ENCODE measurements around the gene LLCFC1. TPM values are rescaled to one million over a fixed set of nuclear protein-coding genes. Genes with fewer than 3 reads are reported as not detected.

LLCFC1 gene
- total RNA-seq, 1 experiment from 2014 or later: not detected

GRCh38 chr7:142950235-142950634 lies 11.0 kb downstream of the LLCFC1 start (continued):
- TF ChIP-seq, protein P1, sequence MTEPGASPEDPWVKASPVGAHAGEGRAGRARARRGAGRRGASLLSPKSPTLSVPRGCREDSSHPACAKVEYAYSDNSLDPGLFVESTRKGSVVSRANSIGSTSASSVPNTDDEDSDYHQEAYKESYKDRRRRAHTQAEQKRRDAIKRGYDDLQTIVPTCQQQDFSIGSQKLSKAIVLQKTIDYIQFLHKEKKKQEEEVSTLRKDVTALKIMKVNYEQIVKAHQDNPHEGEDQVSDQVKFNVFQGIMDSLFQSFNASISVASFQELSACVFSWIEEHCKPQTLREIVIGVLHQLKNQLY (CRISPR knock-in tag; IDR thresholded peaks at IDR 0.05): no peak
- TF ChIP-seq ATF2 (CRISPR knock-in tag; IDR thresholded peaks at IDR 0.05; ENCODE audit: borderline replicate concordance, low read depth) (no peak), EMX1 (CRISPR knock-in tag; IDR thresholded peaks at IDR 0.05) (no peak), ZNF263 (CRISPR knock-in tag; IDR thresholded peaks at IDR 0.05; ENCODE audit: low read depth) (no peak), FOXP4 (CRISPR knock-in tag; IDR thresholded peaks at IDR 0.05) (no peak)
- TF ChIP-seq, protein P2, sequence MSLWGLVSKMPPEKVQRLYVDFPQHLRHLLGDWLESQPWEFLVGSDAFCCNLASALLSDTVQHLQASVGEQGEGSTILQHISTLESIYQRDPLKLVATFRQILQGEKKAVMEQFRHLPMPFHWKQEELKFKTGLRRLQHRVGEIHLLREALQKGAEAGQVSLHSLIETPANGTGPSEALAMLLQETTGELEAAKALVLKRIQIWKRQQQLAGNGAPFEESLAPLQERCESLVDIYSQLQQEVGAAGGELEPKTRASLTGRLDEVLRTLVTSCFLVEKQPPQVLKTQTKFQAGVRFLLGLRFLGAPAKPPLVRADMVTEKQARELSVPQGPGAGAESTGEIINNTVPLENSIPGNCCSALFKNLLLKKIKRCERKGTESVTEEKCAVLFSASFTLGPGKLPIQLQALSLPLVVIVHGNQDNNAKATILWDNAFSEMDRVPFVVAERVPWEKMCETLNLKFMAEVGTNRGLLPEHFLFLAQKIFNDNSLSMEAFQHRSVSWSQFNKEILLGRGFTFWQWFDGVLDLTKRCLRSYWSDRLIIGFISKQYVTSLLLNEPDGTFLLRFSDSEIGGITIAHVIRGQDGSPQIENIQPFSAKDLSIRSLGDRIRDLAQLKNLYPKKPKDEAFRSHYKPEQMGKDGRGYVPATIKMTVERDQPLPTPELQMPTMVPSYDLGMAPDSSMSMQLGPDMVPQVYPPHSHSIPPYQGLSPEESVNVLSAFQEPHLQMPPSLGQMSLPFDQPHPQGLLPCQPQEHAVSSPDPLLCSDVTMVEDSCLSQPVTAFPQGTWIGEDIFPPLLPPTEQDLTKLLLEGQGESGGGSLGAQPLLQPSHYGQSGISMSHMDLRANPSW (CRISPR knock-in tag; conservative IDR thresholded peaks at IDR 0.05; ENCODE audit: low read depth): no peak

DNA sequence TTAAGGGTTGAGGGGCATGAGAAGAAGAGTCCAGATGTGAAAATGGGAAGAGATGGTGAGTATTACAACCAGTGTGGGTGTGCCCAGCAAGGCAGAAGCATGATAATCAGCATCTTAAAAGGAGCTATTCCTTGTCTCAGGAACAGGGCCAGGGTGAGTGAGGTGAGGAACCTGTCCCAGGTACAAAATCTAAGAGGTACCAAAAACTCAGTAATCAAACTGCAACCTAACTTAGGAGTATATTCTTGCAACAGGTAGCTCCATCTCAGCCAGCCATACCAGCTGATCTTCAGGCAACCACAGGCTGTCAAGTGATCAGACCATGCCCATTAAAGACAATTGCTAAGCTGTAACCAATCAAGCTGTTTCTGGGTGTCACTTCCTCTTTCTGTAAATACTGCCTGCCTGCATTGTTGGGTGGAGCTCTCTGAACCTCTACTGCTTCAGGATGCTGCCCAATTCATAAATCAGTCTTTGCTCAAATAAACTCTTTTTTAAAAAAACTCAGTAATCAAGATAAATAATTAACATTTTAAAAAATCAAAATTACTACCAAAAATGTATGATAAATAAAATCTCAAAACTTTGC lies 15.5 kb downstream of the LLCFC1 start:
- H3K27me3 Mint-ChIP-seq (ENCODE audit: low read depth): peaks cover 3% of the 10 kb centered on the region
- ATAC-seq (no peak), DNase-seq (ENCODE audit: low spot score) (no peak)
- POLR2A ChIA-PET: no interaction called here
- CTCF ChIA-PET: no interaction called here
- peaks cover 32% of the 10 kb centered on the region for H3K9me3 Mint-ChIP-seq
- H3K4me3 Mint-ChIP-seq: no peak overlapping the region
- H3K4me1 Mint-ChIP-seq: peaks cover 28% of the 10 kb centered on the region
- H3K36me3 Mint-ChIP-seq: peaks cover 28% of the 10 kb centered on the region
- H3K27ac Mint-ChIP-seq: no peak overlapping the region
- TF ChIP-seq, protein P3, sequence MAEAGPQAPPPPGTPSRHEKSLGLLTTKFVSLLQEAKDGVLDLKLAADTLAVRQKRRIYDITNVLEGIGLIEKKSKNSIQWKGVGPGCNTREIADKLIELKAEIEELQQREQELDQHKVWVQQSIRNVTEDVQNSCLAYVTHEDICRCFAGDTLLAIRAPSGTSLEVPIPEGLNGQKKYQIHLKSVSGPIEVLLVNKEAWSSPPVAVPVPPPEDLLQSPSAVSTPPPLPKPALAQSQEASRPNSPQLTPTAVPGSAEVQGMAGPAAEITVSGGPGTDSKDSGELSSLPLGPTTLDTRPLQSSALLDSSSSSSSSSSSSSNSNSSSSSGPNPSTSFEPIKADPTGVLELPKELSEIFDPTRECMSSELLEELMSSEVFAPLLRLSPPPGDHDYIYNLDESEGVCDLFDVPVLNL (CRISPR knock-in tag; IDR thresholded peaks at IDR 0.05; ENCODE audit: borderline replicate concordance, low read depth): no peak
- TF ChIP-seq, protein P4, sequence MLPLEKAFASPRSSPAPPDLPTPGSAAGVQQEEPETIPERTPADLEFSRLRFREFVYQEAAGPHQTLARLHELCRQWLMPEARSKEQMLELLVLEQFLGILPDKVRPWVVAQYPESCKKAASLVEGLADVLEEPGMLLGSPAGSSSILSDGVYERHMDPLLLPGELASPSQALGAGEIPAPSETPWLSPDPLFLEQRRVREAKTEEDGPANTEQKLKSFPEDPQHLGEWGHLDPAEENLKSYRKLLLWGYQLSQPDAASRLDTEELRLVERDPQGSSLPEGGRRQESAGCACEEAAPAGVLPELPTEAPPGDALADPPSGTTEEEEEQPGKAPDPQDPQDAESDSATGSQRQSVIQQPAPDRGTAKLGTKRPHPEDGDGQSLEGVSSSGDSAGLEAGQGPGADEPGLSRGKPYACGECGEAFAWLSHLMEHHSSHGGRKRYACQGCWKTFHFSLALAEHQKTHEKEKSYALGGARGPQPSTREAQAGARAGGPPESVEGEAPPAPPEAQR (CRISPR knock-in tag; IDR thresholded peaks at IDR 0.05): no peak
- TF ChIP-seq ZBTB21 (CRISPR knock-in tag; IDR thresholded peaks at IDR 0.05; ENCODE audit: borderline replicate concordance) (no peak), TP53 (CRISPR knock-in tag; IDR thresholded peaks at IDR 0.05) (no peak), ESRRA (CRISPR knock-in tag; IDR thresholded peaks at IDR 0.05; ENCODE audit: borderline replicate concordance) (no peak), GTF2I (CRISPR knock-in tag; conservative IDR thresholded peaks at IDR 0.05) (no peak), ATF3 (CRISPR knock-in tag; conservative IDR thresholded peaks at IDR 0.05) (no peak), ETV6 (CRISPR knock-in tag; IDR thresholded peaks at IDR 0.05) (no peak), NR2C2 (CRISPR knock-in tag; IDR thresholded peaks at IDR 0.05) (no peak), ZNF219 (CRISPR knock-in tag; IDR thresholded peaks at IDR 0.05; ENCODE audit: borderline replicate concordance) (no peak)
- TF ChIP-seq, protein P5, sequence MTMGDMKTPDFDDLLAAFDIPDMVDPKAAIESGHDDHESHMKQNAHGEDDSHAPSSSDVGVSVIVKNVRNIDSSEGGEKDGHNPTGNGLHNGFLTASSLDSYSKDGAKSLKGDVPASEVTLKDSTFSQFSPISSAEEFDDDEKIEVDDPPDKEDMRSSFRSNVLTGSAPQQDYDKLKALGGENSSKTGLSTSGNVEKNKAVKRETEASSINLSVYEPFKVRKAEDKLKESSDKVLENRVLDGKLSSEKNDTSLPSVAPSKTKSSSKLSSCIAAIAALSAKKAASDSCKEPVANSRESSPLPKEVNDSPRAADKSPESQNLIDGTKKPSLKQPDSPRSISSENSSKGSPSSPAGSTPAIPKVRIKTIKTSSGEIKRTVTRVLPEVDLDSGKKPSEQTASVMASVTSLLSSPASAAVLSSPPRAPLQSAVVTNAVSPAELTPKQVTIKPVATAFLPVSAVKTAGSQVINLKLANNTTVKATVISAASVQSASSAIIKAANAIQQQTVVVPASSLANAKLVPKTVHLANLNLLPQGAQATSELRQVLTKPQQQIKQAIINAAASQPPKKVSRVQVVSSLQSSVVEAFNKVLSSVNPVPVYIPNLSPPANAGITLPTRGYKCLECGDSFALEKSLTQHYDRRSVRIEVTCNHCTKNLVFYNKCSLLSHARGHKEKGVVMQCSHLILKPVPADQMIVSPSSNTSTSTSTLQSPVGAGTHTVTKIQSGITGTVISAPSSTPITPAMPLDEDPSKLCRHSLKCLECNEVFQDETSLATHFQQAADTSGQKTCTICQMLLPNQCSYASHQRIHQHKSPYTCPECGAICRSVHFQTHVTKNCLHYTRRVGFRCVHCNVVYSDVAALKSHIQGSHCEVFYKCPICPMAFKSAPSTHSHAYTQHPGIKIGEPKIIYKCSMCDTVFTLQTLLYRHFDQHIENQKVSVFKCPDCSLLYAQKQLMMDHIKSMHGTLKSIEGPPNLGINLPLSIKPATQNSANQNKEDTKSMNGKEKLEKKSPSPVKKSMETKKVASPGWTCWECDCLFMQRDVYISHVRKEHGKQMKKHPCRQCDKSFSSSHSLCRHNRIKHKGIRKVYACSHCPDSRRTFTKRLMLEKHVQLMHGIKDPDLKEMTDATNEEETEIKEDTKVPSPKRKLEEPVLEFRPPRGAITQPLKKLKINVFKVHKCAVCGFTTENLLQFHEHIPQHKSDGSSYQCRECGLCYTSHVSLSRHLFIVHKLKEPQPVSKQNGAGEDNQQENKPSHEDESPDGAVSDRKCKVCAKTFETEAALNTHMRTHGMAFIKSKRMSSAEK (CRISPR knock-in tag; IDR thresholded peaks at IDR 0.05; ENCODE audit: borderline replicate concordance): no peak
- TF ChIP-seq, protein P6, sequence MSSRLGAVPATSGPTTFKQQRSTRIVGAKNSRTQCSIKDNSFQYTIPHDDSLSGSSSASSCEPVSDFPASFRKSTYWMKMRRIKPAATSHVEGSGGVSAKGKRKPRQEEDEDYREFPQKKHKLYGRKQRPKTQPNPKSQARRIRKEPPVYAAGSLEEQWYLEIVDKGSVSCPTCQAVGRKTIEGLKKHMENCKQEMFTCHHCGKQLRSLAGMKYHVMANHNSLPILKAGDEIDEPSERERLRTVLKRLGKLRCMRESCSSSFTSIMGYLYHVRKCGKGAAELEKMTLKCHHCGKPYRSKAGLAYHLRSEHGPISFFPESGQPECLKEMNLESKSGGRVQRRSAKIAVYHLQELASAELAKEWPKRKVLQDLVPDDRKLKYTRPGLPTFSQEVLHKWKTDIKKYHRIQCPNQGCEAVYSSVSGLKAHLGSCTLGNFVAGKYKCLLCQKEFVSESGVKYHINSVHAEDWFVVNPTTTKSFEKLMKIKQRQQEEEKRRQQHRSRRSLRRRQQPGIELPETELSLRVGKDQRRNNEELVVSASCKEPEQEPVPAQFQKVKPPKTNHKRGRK (CRISPR knock-in tag; IDR thresholded peaks at IDR 0.05; ENCODE audit: borderline replicate concordance): no peak
